H9 (cell line): ENCODE data around the gene TMEM121. TPM values are rescaled to one million over a fixed set of nuclear protein-coding genes. Genes with fewer than 3 reads are reported as not detected.
"Not testable (repeated sequence)": the region's sequence is repeated elsewhere in the genome, so short reads cannot be mapped to it uniquely, and the experiment has no call there.

ENCODE experiments used
- DNase-seq: peaks from one replicate; pipeline ENCODE4 v3.0.0-alpha.2; 2017
- H2AFZ ChIP-seq: one replicate; pipeline ENCODE4 v1.6.1; 2013; ENCODE audit warnings: mild to moderate bottlenecking, low read length, control low read depth, moderate library complexity
- H2AK5ac ChIP-seq: 2 replicates; pipeline ENCODE4 v1.6.1; 2013; ENCODE audit warnings: low read length, control low read depth, mixed read lengths; ENCODE audit not compliant: insufficient read length
- H2BK120ac ChIP-seq: one replicate; pipeline ENCODE4 v1.6.1; 2013; ENCODE audit warnings: low read depth, mild to moderate bottlenecking, low read length, control low read depth, inconsistent platforms; ENCODE audit not compliant: poor library complexity, severe bottlenecking
- H2BK12ac ChIP-seq: 2 replicates; pipeline ENCODE4 v1.6.1; 2013; ENCODE audit warnings: low read length, control low read depth, mixed read lengths, low read depth; ENCODE audit not compliant: insufficient read length
- H2BK15ac ChIP-seq: 2 replicates; pipeline ENCODE4 v1.6.1; 2013; ENCODE audit warnings: low read depth, low read length, control low read depth
- H2BK20ac ChIP-seq: one replicate; pipeline ENCODE4 v1.6.1; 2013; ENCODE audit warnings: low read depth, mild to moderate bottlenecking, low read length, control low read depth, inconsistent platforms; ENCODE audit not compliant: poor library complexity, severe bottlenecking
- H2BK5ac ChIP-seq: 2 replicates; pipeline ENCODE4 v1.6.1; 2013; ENCODE audit warnings: low read length, control low read depth, mixed read lengths; ENCODE audit not compliant: insufficient read length
- H3K14ac ChIP-seq: 2 replicates; pipeline ENCODE4 v1.6.1; 2013; ENCODE audit warnings: low read length, control low read depth; ENCODE audit not compliant: insufficient read depth
- H3K18ac ChIP-seq: 2 replicates; pipeline ENCODE4 v1.6.1; 2013; ENCODE audit warnings: low read depth, mild to moderate bottlenecking, mixed read lengths, low read length, control low read depth; ENCODE audit not compliant: insufficient read length
- H3K23ac ChIP-seq: 2 replicates; pipeline ENCODE4 v1.6.1; 2013; ENCODE audit warnings: low read length, control low read depth, mixed read lengths, low read depth; ENCODE audit not compliant: insufficient read length
- H3K23me2 ChIP-seq: 2 replicates; pipeline ENCODE4 v1.6.1; 2013; ENCODE audit warnings: low read depth, mild to moderate bottlenecking, mixed read lengths, low read length, control low read depth; ENCODE audit not compliant: insufficient read length, poor library complexity, severe bottlenecking
- H3K27ac ChIP-seq: 2 replicates; pipeline ENCODE4 v1.5.1; 2013; ENCODE audit warnings: low read length, control low read depth, mixed read lengths, low read depth; ENCODE audit not compliant: insufficient read length
- H3K27me3 ChIP-seq: 2 replicates; pipeline ENCODE4 v1.6.1; 2013; ENCODE audit warnings: low read length, control low read depth, inconsistent platforms; ENCODE audit not compliant: insufficient read depth
- H3K4ac ChIP-seq: 2 replicates; pipeline ENCODE4 v1.6.1; 2013; ENCODE audit warnings: low read depth, mild to moderate bottlenecking, control low read depth, inconsistent platforms, low read length, moderate library complexity
- H3K4me1 ChIP-seq: 2 replicates; pipeline ENCODE4 v1.6.1; 2013; ENCODE audit warnings: low read length, control low read depth, inconsistent platforms; ENCODE audit not compliant: insufficient read depth
- H3K4me2 ChIP-seq: 2 replicates; pipeline ENCODE4 v1.6.1; 2013; ENCODE audit warnings: low read length, control low read depth, mixed read lengths; ENCODE audit not compliant: insufficient read length, insufficient read depth
- H3K56ac ChIP-seq: 2 replicates; pipeline ENCODE4 v1.6.1; 2013; ENCODE audit warnings: low read depth, mild to moderate bottlenecking, mixed read lengths, low read length, control low read depth; ENCODE audit not compliant: insufficient read length
- H3K79me1 ChIP-seq: 2 replicates; pipeline ENCODE4 v1.6.1; 2013; ENCODE audit warnings: low read depth, mild to moderate bottlenecking, moderate library complexity, low read length, control low read depth, inconsistent platforms; ENCODE audit not compliant: insufficient read depth, poor library complexity, severe bottlenecking
- H3K79me2 ChIP-seq: 2 replicates; pipeline ENCODE4 v1.6.1; 2013; ENCODE audit warnings: low read length, control low read depth, inconsistent platforms; ENCODE audit not compliant: insufficient read depth
- H3K9ac ChIP-seq: 2 replicates; pipeline ENCODE4 v1.6.1; 2013; ENCODE audit warnings: low read length, control low read depth, mixed read lengths; ENCODE audit not compliant: insufficient read length; ENCODE audit errors: extremely low read depth
- H3K9me3 ChIP-seq: one replicate; pipeline ENCODE4 v1.6.1; 2013; ENCODE audit warnings: low read depth, low read length, inconsistent platforms; ENCODE audit not compliant: control insufficient read depth
- H3T11ph ChIP-seq: one replicate; pipeline ENCODE4 v1.6.1; 2013; ENCODE audit warnings: mild to moderate bottlenecking, low read length, control low read depth, inconsistent platforms
- H4K20me1 ChIP-seq: one replicate; pipeline ENCODE4 v1.6.1; 2013; ENCODE audit not compliant: control insufficient read depth, insufficient read length, insufficient read depth
- H4K5ac ChIP-seq: 2 replicates; pipeline ENCODE4 v1.6.1; 2013; ENCODE audit warnings: low read depth, mild to moderate bottlenecking, mixed read lengths, low read length, control low read depth; ENCODE audit not compliant: insufficient read length
- H4K8ac ChIP-seq: replicated peaks from 2 replicates; pipeline ENCODE4 v1.6.1; 2013; ENCODE audit warnings: low read length, control low read depth, mixed read lengths, low read depth; ENCODE audit not compliant: insufficient read length
- H4K91ac ChIP-seq: 2 replicates; pipeline ENCODE4 v1.6.1; 2013; ENCODE audit warnings: low read depth, mild to moderate bottlenecking, moderate library complexity, mixed read lengths, low read length, control low read depth; ENCODE audit not compliant: insufficient read length
- H3K27ac Mint-ChIP-seq, 3 experiments: 2 replicates in 2 of 3; 3 replicates in 1 of 3; pipeline ENCODE4 v1.8.0; 2020 to 2021; ENCODE audit warnings: mixed read lengths in 3 of 3, mild to moderate bottlenecking in 1 of 3, moderate library complexity in 1 of 3
- H3K27me3 Mint-ChIP-seq: 2 replicates; pipeline ENCODE4 v1.8.0; 2021; ENCODE audit warnings: low read depth, mild to moderate bottlenecking, moderate library complexity, mixed read lengths
- H3K36me3 Mint-ChIP-seq, 3 experiments: 2 replicates in 2 of 3; 3 replicates in 1 of 3; pipeline ENCODE4 v1.8.0; 2020 to 2021; ENCODE audit warnings: low read depth in 3 of 3, mixed read lengths in 3 of 3; ENCODE audit not compliant: insufficient read depth in 1 of 3
- H3K4me1 Mint-ChIP-seq, 2 experiments: 2 replicates each; pipeline ENCODE4 v1.8.0; 2020; ENCODE audit warnings: mixed read lengths in 2 of 2
- H3K4me3 Mint-ChIP-seq, 2 experiments: 2 replicates in 1 of 2; 3 replicates in 1 of 2; pipeline ENCODE4 v1.8.0; 2020 to 2021; ENCODE audit warnings: mild to moderate bottlenecking in 2 of 2, mixed read lengths in 2 of 2, moderate library complexity in 1 of 2
- H3K9me3 Mint-ChIP-seq, 2 experiments: 2 replicates in 1 of 2; 3 replicates in 1 of 2; pipeline ENCODE4 v1.8.0; 2020; ENCODE audit warnings: mild to moderate bottlenecking in 2 of 2, mixed read lengths in 2 of 2, moderate library complexity in 1 of 2
- CTCF ChIP-seq: fragments of 200-600 bp; sonication (generic); conservative IDR thresholded peaks from 3 replicates; pipeline ENCODE4 v1.8.0; 2021; ENCODE audit warnings: antibody characterized with exemption, mild to moderate bottlenecking
- WGBS: extraction: QIAGEN DNeasy Blood & Tissue Kit; methylation state at CpG from one replicate; pipeline ENCODE4 v1.1.7; 2013; ENCODE audit warnings: missing lambda C conversion rate, low lambda C conversion rate, mixed read lengths; ENCODE audit not compliant: insufficient read length; ENCODE audit errors: extremely low coverage; 5-methylcytosine and 5-hydroxymethylcytosine counted together
- total RNA-seq: library from RNA; stranded (reverse); gene quantifications from 2 replicates; pipeline ENCODE4 v1.2.1, GENCODE V29; 2021

TMEM121 gene
- total RNA-seq, 1 experiment from 2014 or later = 2.6 TPM

GRCh38 chr14:105578070-105578469, 51.7 kb downstream of the TMEM121 start:
- peaks cover 16% of the 10 kb centered on the region for H3K27me3 Mint-ChIP-seq
- no peak overlapping the region for H2AFZ ChIP-seq
- no peak overlapping the region for H3K4me3 Mint-ChIP-seq
- H4K8ac ChIP-seq = no peak overlapping the region
- no peak overlapping the region for H3K27ac Mint-ChIP-seq
- H4K20me1 ChIP-seq = no peaks in the 10 kb centered on the region
- H3K36me3 Mint-ChIP-seq = peaks cover 36 to 42% (median 39%) of the 10 kb centered on the region in 3 experiments; a peak in 6 of 7 replicates
- H3K4me1 ChIP-seq = no peaks in the 10 kb centered on the region
- H4K91ac ChIP-seq = no peak overlapping the region
- H3K9me3 Mint-ChIP-seq = peaks cover 49 to 55% of the 10 kb centered on the region in 2 experiments
- DNase-seq = no peak
- no peaks in the 10 kb centered on the region for H3K23me2 ChIP-seq
- H2BK120ac ChIP-seq = no peak overlapping the region
- no peak overlapping the region for H3K23ac ChIP-seq
- H3K9ac ChIP-seq = no peak overlapping the region
- no peak overlapping the region for H3K27ac ChIP-seq
- H3K4me2 ChIP-seq = no peak overlapping the region
- no peaks in the 10 kb centered on the region for H3K79me1 ChIP-seq
- H2BK20ac ChIP-seq = no peak overlapping the region
- no peak overlapping the region for H2BK15ac ChIP-seq
- no peaks in the 10 kb centered on the region for H3K27me3 ChIP-seq
- TF ChIP-seq CTCF = no peak
- H3K4me1 Mint-ChIP-seq = no peaks in the 10 kb centered on the region
- no peak overlapping the region for H2AK5ac ChIP-seq
- peaks cover 53% of the 10 kb centered on the region for H3K9me3 ChIP-seq
- no peak overlapping the region for H2BK12ac ChIP-seq
- no peak overlapping the region for H4K5ac ChIP-seq
- no peak overlapping the region for H3T11ph ChIP-seq
- no peak overlapping the region for H2BK5ac ChIP-seq
- H3K79me2 ChIP-seq = no peaks in the 10 kb centered on the region
- H3K56ac ChIP-seq = no peak overlapping the region
- H3K4ac ChIP-seq = no peak overlapping the region
- H3K14ac ChIP-seq = no peak overlapping the region
- no peak overlapping the region for H3K18ac ChIP-seq

DNA sequence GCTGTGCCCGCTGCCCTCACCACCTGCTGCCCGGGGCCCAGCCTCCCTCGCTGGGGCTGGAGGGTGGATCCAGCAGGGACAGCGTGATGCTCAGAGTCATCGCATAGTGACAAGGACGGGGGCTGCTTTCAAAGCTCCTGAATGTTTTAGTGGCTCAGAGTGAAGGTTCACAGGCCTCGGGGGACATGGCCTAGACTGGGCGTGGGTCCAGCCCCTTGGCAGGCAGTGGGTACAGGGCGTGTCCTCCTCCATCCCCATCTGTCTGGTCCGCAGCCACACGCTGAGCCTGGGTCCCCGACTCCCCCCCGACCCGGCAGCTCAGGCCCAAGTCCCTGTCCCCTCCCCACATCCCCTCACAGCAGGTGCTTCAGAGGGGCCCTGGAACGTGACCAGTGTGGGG, 52.8 kb downstream of the TMEM121 start:
- not testable (repeated sequence) for DNase-seq, H3T11ph ChIP-seq, H2BK15ac ChIP-seq, H3K14ac ChIP-seq, H4K8ac ChIP-seq, H2BK5ac ChIP-seq, H2BK12ac ChIP-seq, H4K5ac ChIP-seq, H2BK120ac ChIP-seq, H3K23ac ChIP-seq, H2AK5ac ChIP-seq, H3K4me1 Mint-ChIP-seq, H4K20me1 ChIP-seq, H3K27ac Mint-ChIP-seq, H3K4ac ChIP-seq, H2AFZ ChIP-seq, H3K4me3 Mint-ChIP-seq, H3K4me2 ChIP-seq, H3K27ac ChIP-seq, H3K23me2 ChIP-seq, H3K18ac ChIP-seq, H3K4me1 ChIP-seq, H3K79me1 ChIP-seq, H3K9ac ChIP-seq, H3K56ac ChIP-seq, H4K91ac ChIP-seq, H2BK20ac ChIP-seq, H3K79me2 ChIP-seq, H3K27me3 ChIP-seq
- peaks cover 44 to 50% of the 10 kb centered on the region in 2 experiments for H3K9me3 Mint-ChIP-seq
- peaks cover 49% of the 10 kb centered on the region for H3K9me3 ChIP-seq
- no CpG with 5 or more reads among the region's 15 CpGs for WGBS
- peaks cover 30 to 35% (median 33%) of the 10 kb centered on the region in 3 experiments; a peak in 6 of 7 replicates for H3K36me3 Mint-ChIP-seq
- H3K27me3 Mint-ChIP-seq = peaks cover 13% of the 10 kb centered on the region
